Measurements from ENCODE around the gene EXD3.

The EXD3 gene

DNA sequence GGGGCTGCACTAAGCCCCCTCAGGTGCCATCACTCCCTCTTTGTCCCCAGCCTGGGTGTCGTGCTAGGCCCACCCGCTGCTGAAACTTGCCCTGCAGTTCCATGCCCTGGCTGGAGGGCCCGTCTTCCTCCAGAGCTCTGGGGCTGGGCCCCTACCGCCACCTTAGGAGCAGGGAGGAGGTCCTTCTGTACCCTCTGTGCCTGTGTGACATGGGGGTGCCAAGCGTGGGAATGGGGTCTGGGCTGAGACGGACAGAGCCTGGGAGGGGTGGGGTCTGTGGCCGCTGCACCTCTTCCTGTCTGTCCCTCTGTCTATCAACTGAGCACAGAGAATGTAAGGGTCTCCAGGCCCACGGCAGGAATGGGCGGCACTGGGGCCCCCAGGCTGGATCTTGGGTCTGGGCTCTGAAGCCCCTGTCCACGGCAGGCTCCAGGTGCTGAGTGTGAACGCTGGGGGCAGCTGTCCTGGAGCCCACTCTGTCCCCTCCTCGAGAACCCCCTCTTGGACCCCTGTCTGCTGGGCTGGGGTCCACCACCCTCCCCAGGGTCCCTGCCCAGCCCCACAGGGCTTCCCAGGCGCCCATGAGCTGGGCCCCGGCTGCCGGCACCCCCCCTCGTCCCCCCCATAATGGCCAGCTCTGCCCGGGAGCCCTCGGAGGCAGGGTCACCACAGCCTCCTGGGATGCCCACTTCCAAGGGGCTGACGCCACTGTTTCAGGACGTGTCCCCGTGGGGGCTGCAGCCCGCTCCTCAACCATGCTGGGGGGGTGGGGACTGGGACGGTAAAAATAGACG, 105.0 kb downstream of the EXD3 start:
- no peak for DNase-seq (ENCODE audit: low read depth)

DNA sequence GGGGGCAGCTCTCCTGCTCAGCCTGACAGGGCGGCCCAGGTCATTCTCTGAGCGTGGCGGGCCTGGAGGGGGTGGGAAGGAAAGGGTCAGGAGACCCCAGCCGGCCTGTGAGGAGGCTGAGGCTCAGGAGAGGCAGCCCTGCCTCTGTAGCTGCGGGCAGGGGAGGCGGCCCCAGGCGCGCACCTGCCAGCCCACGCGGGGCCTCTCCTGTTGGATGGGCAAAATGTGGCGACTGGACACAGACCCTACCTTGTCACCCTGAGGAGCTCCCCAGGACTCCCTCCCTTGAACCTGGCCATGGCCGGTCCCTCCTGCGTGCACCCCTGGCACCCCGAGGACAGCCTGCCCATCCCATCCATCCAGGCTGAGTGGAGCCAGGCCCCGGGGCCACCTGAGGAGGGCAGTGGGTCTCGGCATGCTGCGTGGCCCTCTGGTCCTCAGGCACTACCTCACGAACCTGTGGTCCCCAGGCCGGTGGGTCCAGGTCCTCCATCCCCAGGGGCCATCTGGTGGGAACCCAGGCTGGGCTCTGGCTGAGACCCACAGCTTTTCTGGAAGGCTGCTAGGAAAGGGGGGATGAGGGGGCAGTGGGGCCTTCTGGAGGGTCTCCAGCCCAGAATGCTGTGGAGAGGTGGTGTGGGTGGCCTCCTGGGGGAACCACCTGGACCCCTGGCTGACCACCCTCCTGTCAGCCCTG, 105.8 kb downstream of the EXD3 start:
- DNase-seq (ENCODE audit: low read depth): no peak

DNA sequence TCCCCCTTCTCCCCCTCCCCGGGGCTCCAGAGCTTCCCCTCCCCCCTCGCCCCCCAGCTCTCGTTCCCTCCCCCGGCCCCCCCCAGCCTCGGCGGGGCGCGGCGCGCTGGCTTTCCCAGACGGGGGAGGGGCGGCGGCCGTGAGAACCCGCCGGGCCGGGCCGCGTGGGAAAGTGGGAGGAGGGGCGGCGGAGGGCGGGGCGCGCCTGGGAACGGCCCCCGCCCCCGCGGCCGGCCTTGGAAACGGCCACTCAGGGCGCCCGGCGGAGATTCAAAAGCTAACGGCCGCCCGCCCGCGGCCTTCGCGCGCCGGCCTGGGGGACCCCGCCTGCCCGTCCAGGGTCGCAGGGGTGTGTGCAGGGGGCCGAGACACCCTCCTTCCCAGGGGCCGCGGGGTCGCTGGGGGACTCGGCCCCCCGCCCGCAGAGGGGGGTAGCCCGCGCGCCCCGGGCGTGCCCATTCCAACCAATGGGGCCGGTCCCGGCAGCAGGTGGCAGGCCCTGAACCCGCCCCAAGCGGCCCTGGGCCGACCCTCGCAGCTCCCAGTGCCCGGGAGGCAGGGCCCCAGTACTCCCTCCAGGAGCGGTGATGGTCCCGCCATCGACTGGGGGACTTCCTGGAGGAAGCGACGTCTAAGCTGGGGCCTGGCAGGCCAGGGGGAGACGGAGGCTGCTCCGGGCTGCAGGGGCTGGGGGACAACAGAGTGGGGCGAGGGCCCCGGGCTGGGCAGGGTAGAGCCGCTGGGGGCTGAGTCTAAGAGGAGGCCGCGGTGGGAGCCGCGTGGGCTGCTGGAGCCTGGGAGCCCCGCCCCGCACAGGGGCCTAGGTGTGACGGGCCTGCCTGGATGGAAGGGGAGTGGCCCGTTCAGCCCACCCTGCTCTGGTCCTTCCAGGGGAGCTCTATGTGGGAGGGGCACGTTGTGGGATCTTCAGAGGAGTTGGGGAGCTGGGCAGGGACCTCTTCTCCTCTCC, 106.7 kb downstream of the EXD3 start:
- no peak for DNase-seq (ENCODE audit: low read depth)

DNA sequence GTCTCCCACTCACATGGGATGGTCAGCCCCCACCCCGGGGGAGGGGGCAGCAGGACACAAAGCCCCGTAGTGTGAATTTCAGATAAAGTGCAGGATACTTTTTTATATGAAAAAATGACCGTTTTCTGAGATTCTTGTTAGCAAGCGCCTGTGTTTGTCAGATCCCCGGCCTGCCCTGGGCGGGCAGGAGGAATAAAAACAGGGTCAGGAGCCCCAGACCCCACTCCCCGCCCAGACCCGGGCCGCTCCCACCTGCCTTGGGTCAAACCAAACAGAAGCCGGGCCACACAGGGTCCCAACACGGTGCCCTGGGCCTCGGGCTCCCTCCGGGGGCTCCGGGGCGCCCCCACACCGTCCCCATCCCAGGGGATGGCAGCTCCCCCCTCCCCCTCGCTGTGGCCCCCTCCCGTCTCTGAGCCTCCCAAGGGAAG, 107.4 kb downstream of the EXD3 start:
- no peak for DNase-seq (ENCODE audit: low read depth)

DNA sequence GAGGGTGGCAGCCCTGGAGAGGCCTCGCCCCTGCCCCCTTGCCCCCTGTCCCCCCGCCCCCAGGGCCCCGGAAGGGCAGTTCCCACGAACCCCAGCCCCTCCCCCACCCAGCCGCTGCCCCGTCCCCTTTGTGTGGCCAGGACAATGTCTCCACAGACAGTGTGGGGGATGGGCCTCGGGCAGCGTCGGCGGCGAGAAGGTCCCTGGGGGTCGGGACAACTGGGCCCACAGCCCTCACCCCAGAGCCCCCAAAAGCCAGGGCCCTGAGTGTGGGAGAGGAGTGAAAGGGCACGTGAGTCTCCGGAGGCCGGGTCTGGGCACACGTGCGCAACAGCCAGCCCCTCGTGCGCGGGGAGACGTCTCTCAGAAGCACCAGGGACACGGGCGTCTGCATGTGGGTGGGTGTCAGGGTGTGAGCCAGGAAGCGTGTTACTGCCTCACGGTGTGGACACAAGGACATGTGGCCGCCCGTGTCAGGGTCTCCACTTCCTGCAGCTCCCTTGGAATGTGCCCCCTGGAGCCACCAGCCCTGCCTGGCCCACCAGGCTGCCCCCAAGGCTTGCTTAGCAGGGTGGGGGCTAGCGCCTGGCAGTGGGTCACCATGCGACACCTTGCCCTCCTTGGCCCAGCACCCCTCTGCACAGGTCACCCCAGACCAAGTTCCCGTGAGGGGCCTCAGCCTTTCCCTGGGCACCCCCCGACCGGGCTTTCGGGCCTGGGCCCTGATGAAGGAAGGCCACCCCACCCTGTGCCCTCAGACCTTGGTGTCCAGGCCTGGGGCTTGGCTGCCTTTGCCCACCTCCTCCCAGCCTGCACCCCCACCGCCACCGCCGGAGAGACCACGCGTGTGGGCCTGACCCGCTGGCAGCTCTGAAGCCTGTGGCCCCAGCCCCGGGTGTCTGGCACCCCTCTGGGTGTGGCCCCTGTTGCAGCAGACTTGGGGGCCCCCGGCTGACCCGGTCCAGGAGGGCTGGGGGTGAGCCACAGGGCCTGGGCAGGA, 108.1 kb downstream of the EXD3 start:
- DNase-seq (ENCODE audit: low read depth): no peak

DNA sequence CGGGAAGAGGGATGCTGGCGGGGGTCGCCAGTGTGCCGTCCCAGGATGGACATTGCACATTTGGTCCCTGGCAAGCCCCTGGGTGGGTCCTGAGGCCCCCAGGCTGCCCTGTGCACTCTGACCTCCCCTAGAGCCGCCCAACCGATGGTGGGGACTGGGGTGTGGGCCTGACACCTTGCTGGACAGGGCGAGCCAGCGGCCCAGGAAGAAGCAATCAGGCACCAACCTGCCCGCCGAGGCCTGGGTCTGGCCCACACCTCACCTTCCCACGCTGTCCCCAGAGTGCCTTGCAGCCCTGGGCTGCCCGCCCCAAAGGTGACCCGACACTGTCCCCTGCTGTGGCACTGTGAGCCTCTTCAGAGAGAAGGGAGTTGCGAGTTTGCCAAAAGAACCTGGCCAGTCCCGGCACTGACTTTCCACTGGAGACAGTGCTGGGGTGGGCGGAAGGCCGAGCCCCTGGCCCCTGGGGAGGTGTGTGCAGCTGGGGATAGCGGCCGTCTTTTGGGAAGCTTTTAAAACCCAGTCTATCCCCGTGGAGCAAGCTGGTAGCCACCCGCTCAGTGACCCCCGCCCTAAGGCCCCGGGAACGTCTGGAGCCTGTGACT, 108.9 kb downstream of the EXD3 start:
- no peak for DNase-seq (ENCODE audit: low read depth)

DNA sequence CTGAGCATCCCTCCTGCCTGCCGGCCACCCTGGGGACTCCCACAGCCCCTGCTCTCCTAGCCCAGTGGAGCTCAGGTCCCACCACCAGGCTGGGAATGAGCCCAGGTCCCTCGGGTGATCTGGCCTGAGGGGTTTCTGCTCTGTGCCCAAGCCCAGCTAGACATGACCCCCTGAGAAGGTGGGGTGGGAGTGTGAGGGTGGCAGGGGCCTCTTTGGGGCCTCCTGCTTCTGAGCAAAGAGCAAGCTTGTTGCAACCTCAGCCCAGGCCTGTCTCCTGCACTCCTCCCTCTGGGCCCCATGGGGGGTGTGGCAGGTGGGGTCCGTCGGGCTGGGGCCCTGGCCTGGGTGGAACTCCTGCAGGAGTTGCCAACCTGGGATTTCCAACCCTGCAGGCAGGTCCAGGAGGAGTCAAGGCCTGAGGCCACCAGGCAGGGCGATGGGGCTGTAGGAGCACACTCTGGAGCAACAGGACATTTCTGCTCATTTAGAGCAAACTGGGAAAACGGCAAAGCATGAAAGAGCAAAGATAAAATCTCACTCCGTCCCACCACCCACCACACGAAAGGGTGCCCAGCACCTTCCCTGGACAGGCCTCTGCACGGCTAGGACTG, 109.5 kb downstream of the EXD3 start:
- DNase-seq (ENCODE audit: low read depth): no peak

DNA sequence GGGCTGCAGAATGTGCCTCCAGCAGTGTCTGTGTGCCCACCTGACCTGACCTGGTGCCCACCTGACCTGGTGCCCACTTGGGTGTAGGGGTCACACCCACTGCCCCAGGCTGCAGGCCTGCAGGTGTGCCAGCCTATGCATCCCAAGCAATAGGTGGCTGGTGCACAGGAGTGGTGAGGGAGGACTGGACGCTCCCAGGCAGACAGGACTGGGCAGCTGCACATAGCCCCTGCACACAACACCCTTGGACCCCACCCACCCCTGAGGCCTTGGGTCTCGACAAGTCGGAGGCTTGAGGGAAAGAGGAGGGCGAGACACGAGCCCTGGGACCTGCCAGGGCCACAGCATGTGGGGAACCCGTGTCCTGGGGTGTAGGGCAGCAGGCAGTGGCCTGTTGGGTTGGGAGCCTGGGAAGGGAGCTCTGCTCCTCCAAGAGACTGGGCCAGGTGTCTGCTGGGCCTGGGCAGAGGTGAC, 110.1 kb downstream of the EXD3 start:
- no peak for DNase-seq (ENCODE audit: low read depth)

DNA sequence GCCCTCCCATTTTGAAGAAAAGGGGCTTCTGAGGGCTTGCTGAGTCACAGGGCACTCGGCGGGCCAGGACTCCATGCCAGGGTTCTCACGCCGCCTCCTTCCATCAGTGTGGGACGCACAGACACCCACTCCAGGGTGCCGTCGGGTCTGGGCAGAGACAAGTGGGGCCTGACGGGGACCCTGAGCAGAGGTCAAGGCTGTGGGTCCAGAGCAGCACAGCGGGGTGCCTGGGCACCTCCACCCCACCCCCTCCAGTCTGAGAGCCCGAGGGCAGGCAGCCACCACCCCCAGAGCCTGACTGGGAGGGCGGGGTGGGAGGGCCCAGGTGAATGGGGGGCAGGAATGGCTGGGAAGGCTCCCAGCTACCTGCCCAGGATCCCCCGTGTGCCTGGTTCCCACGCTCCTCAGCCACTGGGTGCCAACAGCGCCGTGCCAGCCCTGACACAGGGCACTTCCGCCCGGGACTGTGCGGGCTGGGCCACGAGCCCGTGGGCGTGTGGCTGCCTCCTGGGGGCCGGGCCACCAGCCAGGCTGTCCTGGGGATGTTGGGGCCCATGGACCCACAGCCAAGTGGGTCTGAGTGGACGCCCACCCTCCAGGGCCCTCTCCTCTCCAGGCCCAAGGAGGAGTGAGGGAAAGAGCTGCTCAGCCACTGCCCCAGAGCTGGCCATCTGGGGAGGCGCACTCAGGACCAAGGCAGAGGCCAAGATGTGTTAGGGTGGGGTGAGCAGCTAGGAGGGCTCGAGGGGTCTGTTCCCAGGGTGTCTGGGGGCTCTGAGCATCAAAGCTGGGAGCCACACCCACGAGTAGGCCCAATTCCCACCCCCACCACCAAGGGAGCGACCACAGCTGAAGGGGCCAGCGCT, 110.7 kb downstream of the EXD3 start:
- DNase-seq (ENCODE audit: low read depth): no peak

DNA sequence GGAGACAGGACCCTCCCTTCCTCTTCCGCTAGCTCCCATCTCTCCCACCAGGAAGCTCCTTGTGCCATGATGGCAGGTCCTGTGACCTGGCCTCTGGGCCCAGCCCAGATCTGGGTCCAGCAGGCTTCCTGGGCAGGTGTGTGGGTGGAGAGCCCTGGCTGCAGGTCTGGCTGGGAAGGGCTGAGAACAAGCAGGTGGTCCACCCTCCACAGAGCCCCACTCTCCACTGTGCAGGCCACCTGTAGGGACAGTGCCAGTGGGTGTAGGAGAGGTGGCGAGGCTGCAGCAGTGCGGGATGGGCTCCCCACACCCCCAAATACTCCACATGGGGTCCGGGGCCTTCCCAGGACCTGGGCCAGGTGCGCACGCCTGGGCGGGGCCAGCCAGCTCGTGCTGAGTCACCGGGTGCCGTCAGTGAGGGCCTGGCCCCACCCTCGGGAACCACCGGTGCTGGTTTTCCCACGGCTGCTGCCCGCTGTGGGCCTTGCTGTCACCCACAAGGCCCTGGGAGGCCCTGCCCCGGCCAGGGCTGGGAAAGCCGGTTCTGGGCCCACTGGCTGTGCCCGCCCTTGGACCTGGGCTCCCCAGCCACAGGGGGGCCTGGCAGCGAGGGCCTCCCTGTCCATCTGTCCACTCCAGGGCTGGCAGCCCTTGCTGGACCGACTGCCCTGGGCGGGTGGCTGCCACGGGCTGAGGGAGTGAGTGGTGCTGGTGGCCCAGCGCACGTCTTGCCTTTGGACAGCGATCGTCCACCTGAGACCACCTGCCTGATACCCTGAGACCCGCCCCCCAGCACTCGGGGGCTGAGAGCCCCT, 111.6 kb downstream of the EXD3 start:
- DNase-seq (ENCODE audit: low read depth): no peak

DNA sequence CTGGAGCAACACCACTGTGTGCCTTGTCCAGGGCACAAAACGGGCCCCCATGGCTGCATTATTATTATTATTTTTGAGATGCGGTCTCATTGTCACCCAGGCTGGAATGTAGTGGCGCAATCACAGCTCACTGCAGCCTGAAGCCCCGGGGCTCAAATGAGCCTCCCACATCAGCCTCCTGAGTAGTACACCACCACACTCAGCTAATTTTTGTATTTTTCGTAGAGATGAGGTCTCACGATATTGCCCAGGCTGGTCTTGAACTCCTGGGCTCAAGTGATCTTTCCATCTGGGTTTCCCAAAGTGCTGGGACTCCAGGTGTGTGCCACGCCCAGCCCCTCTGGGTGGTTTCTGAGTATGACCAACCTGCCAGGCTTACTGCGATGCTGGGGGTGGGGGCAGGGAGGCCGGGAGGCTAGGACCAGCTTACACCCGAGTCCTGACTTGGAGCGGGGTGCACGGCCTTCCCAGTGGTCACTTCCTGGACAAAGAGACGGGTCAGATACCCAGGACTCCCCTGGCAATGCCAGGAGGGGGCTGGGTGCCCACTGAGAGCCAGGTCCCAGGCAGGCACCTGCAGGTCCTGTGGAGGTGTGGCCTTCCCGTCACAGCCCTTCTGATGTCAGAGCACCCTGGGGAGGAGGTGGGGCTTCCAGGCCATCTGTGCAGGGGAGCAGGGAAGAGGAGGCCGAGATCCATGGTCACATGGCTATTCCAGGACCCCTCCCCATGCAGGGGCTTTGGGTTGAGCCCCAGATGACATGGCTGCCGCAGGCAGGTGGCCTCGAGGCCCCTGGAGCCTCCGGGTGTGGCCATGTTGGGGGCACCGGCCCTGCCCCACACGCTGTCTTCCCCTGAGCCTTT, 112.5 kb downstream of the EXD3 start:
- DNase-seq (ENCODE audit: low read depth): no peak

DNA sequence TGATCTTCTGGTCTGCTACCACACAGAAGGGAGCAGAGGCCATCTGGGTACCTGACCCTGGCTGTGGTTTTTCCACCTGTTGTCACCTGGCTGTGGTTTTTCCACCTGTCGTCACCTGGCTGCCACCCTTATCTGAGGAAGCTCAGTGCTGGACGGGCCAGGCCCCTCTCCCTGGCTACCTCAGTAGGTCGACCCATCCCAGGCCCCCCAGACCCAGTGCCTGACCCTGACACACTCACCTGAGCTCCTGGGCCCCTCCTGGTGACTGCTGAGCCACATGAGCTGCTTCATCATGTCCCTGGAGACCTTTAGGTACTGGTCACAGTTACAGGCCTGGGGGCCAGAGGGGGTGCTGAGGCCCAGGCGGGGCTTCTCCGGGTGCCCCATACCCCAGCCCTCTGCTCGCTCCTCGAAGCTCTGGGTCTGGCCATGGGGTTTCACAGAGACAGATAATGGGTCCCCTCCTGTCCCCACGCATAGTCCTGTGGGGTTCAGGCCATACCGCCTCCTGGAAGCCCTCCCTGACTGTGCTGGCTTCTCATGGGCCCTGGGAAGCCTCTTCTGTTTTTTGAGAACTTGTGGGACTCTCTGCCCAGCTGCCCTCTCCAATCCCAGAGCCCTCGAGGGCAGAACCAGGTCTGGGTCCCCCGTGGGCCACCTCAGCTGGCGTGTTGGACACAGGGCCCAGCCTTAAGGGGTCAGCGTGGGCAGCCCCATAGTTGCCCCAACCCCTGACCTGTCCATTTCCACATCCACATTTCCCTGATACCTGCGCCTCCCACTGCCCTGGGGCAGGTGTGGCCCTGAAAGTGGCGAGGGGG, 113.4 kb downstream of the EXD3 start:
- DNase-seq (ENCODE audit: low read depth): no peak

DNA sequence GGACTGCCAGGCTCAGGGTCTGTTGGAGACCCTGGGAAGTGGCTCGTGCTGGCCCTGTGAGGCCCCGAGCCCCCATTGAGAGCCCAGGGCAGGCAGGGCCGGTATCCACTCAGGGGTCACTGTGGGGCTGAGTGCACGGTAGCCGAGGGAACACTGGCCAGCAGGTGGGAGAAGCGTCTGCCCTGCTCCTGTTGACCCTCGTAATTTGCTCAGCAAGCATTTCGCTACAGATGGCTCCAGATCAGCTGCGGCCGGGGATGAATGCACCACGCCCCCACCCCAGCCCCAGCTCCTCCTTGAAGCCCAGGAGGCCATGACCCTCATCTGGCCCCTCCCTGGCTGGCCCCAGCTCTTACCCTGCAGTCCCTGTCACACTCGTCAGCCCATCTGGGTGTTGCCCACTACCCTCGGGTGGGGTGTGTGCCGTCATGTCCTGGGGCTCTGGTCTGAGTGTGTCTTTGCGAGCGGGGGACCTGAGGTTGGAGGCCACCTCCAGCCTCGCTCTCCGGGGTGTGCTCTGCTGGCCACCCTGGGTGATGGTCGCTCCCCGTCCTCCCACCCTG, 114.8 kb downstream of the EXD3 start:
- DNase-seq (ENCODE audit: low read depth): no peak

DNA sequence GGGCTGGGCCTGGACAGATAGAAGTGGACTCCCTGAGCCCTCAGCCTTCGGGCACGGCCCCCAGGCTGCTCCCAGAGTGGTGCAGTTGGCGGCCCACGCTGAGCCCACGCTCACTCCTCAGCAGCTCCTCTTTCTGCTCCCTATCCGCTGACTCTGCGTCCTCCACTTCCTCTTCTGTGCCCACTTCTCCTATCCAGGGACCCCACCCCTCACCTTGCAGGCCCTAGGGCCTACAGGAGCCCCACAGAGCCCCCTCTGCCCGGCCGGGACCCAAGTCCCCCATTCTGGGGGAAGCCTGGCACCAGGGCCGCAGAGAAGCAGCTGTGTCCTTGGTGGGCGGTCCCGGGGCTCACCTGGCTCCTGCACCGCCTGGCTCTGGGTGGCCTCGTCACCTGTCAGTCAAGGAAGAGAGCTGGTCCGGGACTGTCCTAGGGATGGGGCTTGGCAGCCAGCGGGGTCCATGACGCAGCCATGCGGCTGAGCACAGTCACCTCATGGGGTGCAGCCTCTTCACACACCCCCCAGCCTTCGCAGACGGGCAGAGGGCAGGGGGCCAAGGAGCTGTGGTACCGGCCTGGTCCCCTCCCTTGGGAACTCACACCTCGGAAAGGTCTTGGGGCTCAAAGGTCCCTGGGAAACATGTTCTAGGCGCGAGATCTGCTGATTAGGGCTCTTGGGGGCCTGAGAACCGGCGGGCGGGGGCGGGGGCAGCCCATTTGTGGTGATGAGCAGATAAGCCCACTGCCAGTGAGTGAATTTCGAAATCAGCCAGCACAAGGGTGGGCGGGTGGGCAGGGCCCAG, 115.5 kb downstream of the EXD3 start:
- DNase-seq (ENCODE audit: low read depth): no peak

DNA sequence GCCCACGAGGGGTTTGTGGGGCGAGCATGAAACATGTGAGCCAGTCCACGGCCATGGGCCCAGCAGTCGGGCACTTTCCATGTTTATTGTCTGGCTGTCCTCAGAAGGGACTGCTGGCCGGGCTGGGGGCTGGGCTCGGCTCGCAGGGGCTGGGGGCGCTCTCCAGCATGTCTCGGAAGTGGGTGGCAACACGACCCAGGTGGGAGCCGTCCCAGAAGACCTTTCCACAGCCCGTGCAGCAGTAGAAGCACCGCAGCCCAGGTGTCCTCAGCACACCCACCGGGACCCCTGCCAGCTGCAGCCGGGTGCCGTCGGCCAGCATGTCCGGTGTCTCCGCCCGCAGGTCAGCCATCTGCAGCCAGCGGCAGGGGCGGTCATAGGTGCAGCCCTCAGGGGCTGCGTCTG, 116.1 kb downstream of the EXD3 start:
- DNase-seq (ENCODE audit: low read depth): no peak

Data from GM04504 (cell line).